ENCODE results near the gene TBL1X. TPM values are rescaled to one million over a fixed set of nuclear protein-coding genes. Genes with fewer than 3 reads are reported as not detected.

TBL1X gene
- total and polyA plus RNA-seq, 2 of the 8 experiments (the other 6 are each of a cell fraction or from before 2014, with no cell fraction given): 13.3 to 25.6 TPM

DNA sequence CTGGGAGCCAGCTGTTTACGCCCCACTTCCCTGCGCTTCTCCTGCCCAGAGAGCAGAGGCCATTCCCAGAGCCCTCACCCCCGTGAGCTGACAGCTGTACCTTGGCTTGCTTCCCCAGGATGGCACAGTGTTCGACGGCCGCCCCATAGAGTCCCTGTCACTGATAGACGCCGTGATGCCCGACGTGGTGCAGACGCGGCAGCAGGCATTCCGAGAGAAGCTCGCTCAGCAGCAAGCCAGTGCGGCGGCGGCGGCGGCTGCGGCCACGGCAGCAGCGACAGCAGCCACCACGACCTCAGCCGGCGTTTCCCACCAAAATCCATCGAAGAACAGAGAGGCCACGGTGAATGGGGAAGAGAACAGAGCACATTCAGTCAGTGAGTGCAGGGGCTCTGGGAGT is 223.0 kb downstream of the TBL1X start:
- Histone ChIP-seq H2BK20ac (ENCODE audit: low read length) (no peak overlapping the region), H4K91ac (replicated peaks; ENCODE audit: insufficient read length, low read length) (no peak overlapping the region), H3K4me1 (replicated peaks in 1 of 4; ENCODE audit: control insufficient read depth in 3 of 4, insufficient read depth in 4 of 4, low read length in 3 of 4) (no peaks in the 10 kb centered on the region), H4K20me1 (replicated peaks in 1 of 2; ENCODE audit: control insufficient read depth in 1 of 2, insufficient read depth in 2 of 2, low read length in 2 of 2) (no peaks in the 10 kb centered on the region), H4K8ac (ENCODE audit: extremely low read depth, insufficient read depth, low read length) (no peak overlapping the region), H4K5ac (ENCODE audit: insufficient read length, low read depth, low read length) (no peak overlapping the region), H3K27ac (ENCODE audit: low read depth, low read length) (no peak overlapping the region), H3K4me3 (ENCODE audit: extremely low read depth in 1 of 4, insufficient read depth in 2 of 4, low read depth in 3 of 4, low read length in 4 of 4) (no peak overlapping the region), H2BK5ac (ENCODE audit: low read depth, low read length) (no peak overlapping the region), H3K27me3 (replicated peaks in 1 of 4; ENCODE audit: control insufficient read depth in 3 of 4, extremely low read depth in 1 of 4, insufficient read depth in 3 of 4, low read length in 3 of 4) (no peaks in the 10 kb centered on the region), H2BK15ac (ENCODE audit: low read length) (no peak overlapping the region), H2AK5ac (ENCODE audit: low read depth, low read length) (no peak overlapping the region), H3K79me2 (ENCODE audit: control insufficient read depth in 1 of 2, insufficient read depth in 2 of 2, low read length in 2 of 2) (no peaks in the 10 kb centered on the region), H3K79me1 (ENCODE audit: low read depth, low read length) (no peaks in the 10 kb centered on the region), H3K4ac (replicated peaks; ENCODE audit: insufficient read length, low read depth, low read length) (no peak overlapping the region), H2BK12ac (ENCODE audit: low read depth, low read length) (no peak overlapping the region), H3K36me3 (ENCODE audit: control insufficient read depth in 2 of 4, insufficient read depth in 4 of 4, low read length in 3 of 4) (peaks cover 0 to 13% (median 4%) of the 10 kb centered on the region in 4 experiments; a peak in 4 of 8 replicates), H3K18ac (ENCODE audit: extremely low read depth, low read length) (no peak overlapping the region), H3K9me3 (ENCODE audit: insufficient read depth in 2 of 2, low read depth in 1 of 2, low read length in 1 of 2) (no peaks in the 10 kb centered on the region), H3K14ac (ENCODE audit: insufficient read length) (no peak overlapping the region), H3K23me2 (ENCODE audit: low read depth, low read length) (no peaks in the 10 kb centered on the region), H2BK120ac (replicated peaks; ENCODE audit: low read depth, low read length) (no peak overlapping the region), H3K4me2 (ENCODE audit: insufficient read depth in 1 of 2, low read depth in 2 of 2, low read length in 2 of 2) (no peak overlapping the region), H3K9ac (replicated peaks in 1 of 4; ENCODE audit: extremely low read depth in 1 of 4, low read depth in 3 of 4, low read length in 3 of 4) (no peak overlapping the region), H2AFZ (ENCODE audit: low read length) (no peak overlapping the region), H3K23ac (ENCODE audit: insufficient read length) (no peak overlapping the region), H3K56ac (replicated peaks; ENCODE audit: insufficient read length, low read depth, low read length) (no peak overlapping the region)
- ChIA-PET CTCF (ENCODE audit: partially characterized antibody) (no interaction called here), POLR2A (ENCODE audit: partially characterized antibody) (no interaction called here)
- DNase-seq (ENCODE audit: low read depth in 1 of 2, low spot score in 2 of 2) (no peak), FAIRE-seq (no peak)
- no peak for TF ChIP-seq NRF1 (IDR thresholded peaks at IDR 0.05; ENCODE audit: low read depth, low read length)
- TF ChIP-seq BCL11A (IDR thresholded peaks at IDR 0.05; ENCODE audit: low read depth in 2 of 2, low read length in 2 of 2): no peak
- TF ChIP-seq CTCF (IDR thresholded peaks at IDR 0.05; ENCODE audit: control extremely low read depth in 1 of 3, insufficient read depth in 1 of 3, low read depth in 1 of 3, low read length in 3 of 3): no peak
- 98% methylated on average over 9 of the region's 27 CpGs; no CpG with 5 or more reads in 1 of the 2 experiments for WGBS, 2 experiments (ENCODE audit: extremely low coverage in 1 of 2, insufficient coverage in 1 of 2, insufficient read length in 1 of 2, insufficient replicate concordance in 2 of 2, low coverage in 1 of 2, low lambda C conversion rate in 2 of 2, missing lambda C conversion rate in 1 of 2)

All from H1 (cell line).